GDM1 (cell line): ENCODE data around the gene MYL3.
"Not testable (repeated sequence)": the region's sequence is repeated elsewhere in the genome, so short reads cannot be mapped to it uniquely, and the experiment has no call there.

ENCODE experiments used
- DNase-seq: peaks from one replicate; lab custom pipeline; 2025; lab: John Stamatoyannopoulos, UW

The MYL3 gene

GRCh38 chr3:46824211-46824970 is 38.9 kb downstream of the MYL3 start:
- DNase-seq, result no peak

GRCh38 chr3:46823314-46823713 is 39.9 kb downstream of the MYL3 start:
- DNase-seq, result not testable (repeated sequence)

GRCh38 chr3:46821553-46821952 is 41.7 kb downstream of the MYL3 start:
- DNase-seq, result no peak

- DNase-seq, result no peak
Observed at GRCh38 chr3:46820852-46821251, 42.4 kb downstream of the MYL3 start.

GRCh38 chr3:46812237-46812791 is 50.9 kb downstream of the MYL3 start:
- DNase-seq, result no peak

- no peak for DNase-seq
Observed at GRCh38 chr3:46811615-46812236, 51.5 kb downstream of the MYL3 start.

GRCh38 chr3:46808766-46809165 is 54.5 kb downstream of the MYL3 start:
- DNase-seq, result not testable (repeated sequence)
